ENCODE data around the gene SREBF1.

DNA sequence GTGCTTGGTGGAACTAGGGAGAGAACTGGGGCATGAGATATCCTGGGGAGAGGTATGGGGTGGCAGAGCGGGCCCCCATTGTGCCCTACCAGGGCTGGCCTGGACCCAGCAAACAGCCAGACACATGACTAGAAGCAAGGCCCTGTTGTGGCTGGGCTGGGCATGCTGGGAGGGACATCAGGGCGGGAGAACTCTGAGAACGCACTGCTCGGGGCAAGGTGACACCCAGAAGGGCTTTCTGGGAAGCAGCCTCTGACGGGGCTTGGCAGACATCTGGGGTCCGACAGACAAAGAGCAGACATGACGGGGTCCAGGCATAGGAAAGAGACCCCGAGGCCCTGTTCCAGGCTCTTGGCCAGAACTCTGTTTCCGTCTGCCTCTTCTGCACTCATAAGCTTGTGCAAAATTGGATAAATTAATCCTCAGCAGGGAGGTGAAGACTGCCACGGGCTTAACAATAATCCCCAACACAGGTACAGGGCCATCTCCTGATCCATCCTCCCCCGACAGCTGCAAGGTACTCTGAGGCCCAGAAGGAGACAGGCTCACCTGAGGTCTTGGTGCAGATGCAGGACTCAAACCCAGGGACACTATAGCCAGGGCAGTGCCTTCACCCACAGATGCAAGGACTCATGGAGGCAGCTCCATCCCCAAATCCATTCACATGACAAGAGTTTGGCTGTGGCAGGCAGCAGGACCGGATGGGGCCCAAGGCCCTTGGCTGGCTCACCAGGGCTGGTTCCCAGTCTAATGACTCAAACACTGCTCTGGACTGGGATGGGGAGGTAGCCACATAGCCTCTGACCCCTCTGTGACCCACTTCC lies 5.4 kb downstream of the SREBF1 start:
- TF ChIP-seq, protein P1, sequence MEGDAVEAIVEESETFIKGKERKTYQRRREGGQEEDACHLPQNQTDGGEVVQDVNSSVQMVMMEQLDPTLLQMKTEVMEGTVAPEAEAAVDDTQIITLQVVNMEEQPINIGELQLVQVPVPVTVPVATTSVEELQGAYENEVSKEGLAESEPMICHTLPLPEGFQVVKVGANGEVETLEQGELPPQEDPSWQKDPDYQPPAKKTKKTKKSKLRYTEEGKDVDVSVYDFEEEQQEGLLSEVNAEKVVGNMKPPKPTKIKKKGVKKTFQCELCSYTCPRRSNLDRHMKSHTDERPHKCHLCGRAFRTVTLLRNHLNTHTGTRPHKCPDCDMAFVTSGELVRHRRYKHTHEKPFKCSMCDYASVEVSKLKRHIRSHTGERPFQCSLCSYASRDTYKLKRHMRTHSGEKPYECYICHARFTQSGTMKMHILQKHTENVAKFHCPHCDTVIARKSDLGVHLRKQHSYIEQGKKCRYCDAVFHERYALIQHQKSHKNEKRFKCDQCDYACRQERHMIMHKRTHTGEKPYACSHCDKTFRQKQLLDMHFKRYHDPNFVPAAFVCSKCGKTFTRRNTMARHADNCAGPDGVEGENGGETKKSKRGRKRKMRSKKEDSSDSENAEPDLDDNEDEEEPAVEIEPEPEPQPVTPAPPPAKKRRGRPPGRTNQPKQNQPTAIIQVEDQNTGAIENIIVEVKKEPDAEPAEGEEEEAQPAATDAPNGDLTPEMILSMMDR (IDR thresholded peaks at IDR 0.05): no peak
- TF ChIP-seq EP300 (IDR thresholded peaks at IDR 0.05): no peak
- no peak for TF ChIP-seq POLR2A (IDR thresholded peaks at IDR 0.05)
- no peak for TF ChIP-seq POLR2AphosphoS5 (IDR thresholded peaks at IDR 0.05)

Measured in stomach (tissue), 4 donors.